Measurements from ENCODE around the gene ECHS1. TPM values are rescaled to one million over a fixed set of nuclear protein-coding genes. Genes with fewer than 3 reads are reported as not detected.

The ECHS1 gene
- total and polyA plus RNA-seq, 2 donors (not counting 3 experiments of a cell fraction or from before 2014, with no cell fraction given) = 46.2 to 108 TPM

- intact Hi-C loops (cut with micrococcal nuclease) = loop anchor here (1.0 to 2.0 kb wide), 2 partner anchors 16 to 29 kb away; partner anchors contain the start of gene ECHS1
- peak within 1 kb of the TSS; percentile 70 for H3K4me2 ChIP-seq (ENCODE audit: insufficient read depth, low read length)
- BruUV-seq (replicated peaks) = no TSS peak
- no peak within 1 kb of the TSS for H3K27ac ChIP-seq (ENCODE audit: insufficient read depth, low read depth, low read length)
- ChIA-PET POLR2A (interaction anchor here (1.0 kb wide), 1 partner anchor 16 kb away, joined by 4 read pairs; the partner anchor contains the start of gene ECHS1), CTCF (interaction anchor here (1.0 to 1.2 kb wide), 2 partner anchors 14 to 28 kb away, joined by 3 to 8 read pairs; no protein-coding TSS in a partner anchor)
- peaks cover 0 to under 1% of the 10 kb centered on the region in 2 experiments for H3K36me3 ChIP-seq (ENCODE audit: control insufficient read depth in 2 of 2, extremely low read depth in 1 of 2, insufficient read depth in 2 of 2, low read length in 2 of 2)
- peak within 1 kb of the TSS; percentile 92 for H2AFZ ChIP-seq (ENCODE audit: low read depth, low read length)
- FAIRE-seq (peak; percentile 26), DNase-seq (ENCODE audit: low read depth, low spot score) (peak; percentile 52)
- no peaks in the 10 kb centered on the region for H3K9me1 ChIP-seq (replicated peaks; ENCODE audit: control insufficient read depth, extremely low read depth, insufficient read depth, low read length)
- no peaks in the 10 kb centered on the region for H4K20me1 ChIP-seq (replicated peaks; ENCODE audit: control insufficient read depth, extremely low read depth, insufficient read depth, low read length)
- no peak for TF ChIP-seq CTCF (IDR thresholded peaks at IDR 0.05; ENCODE audit: extremely low read depth in 1 of 2, insufficient read depth in 1 of 2, low read depth in 1 of 2, low read length in 2 of 2)
- peak; percentile 36 for TF ChIP-seq POLR2AphosphoS5 (IDR thresholded peaks at IDR 0.05; ENCODE audit: insufficient read depth, low read depth, low read length)
- TF ChIP-seq FOS (IDR thresholded peaks at IDR 0.05; ENCODE audit: borderline replicate concordance, insufficient read depth, low read length) = no peak
- peak; percentile 28 for TF ChIP-seq MAX (IDR thresholded peaks at IDR 0.05; ENCODE audit: insufficient read depth, insufficient read length)
- peak within 1 kb of the TSS; percentile 48 for H3K9ac ChIP-seq (replicated peaks; ENCODE audit: extremely low read depth, insufficient read depth, low read length)
- H3K79me2 ChIP-seq (ENCODE audit: control insufficient read depth, insufficient read depth, low read length) = no peaks in the 10 kb centered on the region
- H3K27me3 ChIP-seq (ENCODE audit: control insufficient read depth in 2 of 2, insufficient read depth in 2 of 2, low read length in 2 of 2) = no peaks in the 10 kb centered on the region
- peaks cover 3% of the 10 kb centered on the region for H3K4me1 ChIP-seq (ENCODE audit: control insufficient read depth, extremely low read depth, insufficient read depth, low read length)
- dilution Hi-C loops (cut with MboI; ENCODE audit: extremely low pct_ligation_motif_present, low sequenced_read_pairs) = no loop called here
- H3K9me3 ChIP-seq (replicated peaks; ENCODE audit: control insufficient read depth, insufficient read depth, low read length) = no peaks in the 10 kb centered on the region
- peak within 1 kb of the TSS; percentile 27 to 63 (median 52) for H3K4me3 ChIP-seq (replicated peaks in 1 of 3; ENCODE audit: insufficient read depth in 1 of 3, low read depth in 1 of 3, low read length in 3 of 3)
These were observed 15.6 kb downstream of the ECHS1 start, which contains the start of gene FUOM for GRCh38 chr10:133357285-133358161. Gene FUOM, minus strand, starts transcription at chr10:133358019. Its CDS starts 12 bp downstream, at chr10:133358007.

Data from endothelial cell of umbilical vein (primary cell).